Right lobe of liver (tissue), 6 donors: Measurements from ENCODE around the gene STXBP6. TPM values are rescaled to one million over a fixed set of nuclear protein-coding genes. Genes with fewer than 3 reads are reported as not detected.

Experiments
- ATAC-seq, 4 donors: fragments of 200-7000 bp; cut with Tn5 transposase; one replicate each; pipeline ENCODE4 v1.9.1; 2020; ENCODE audit warnings: mild to moderate bottlenecking in 4 of 4, moderate library complexity in 4 of 4
- DNase-seq, 3 donors: peaks; one replicate each; pipeline ENCODE4 v3.0.0-alpha.2; 2020
- H3K27ac ChIP-seq, 3 donors: fragments of 200-600 bp; one replicate each; pipeline ENCODE4 v1.8.0; 2022
- H3K27me3 ChIP-seq, 2 donors: fragments of 200-600 bp; one replicate each; pipeline ENCODE4 v1.8.0; 2022
- H3K36me3 ChIP-seq, 4 donors: fragments of 200-600 bp; sonication (generic) in 1 of 4; one replicate each; pipeline versions ENCODE4 v1.5.1 to v1.8.0; 2017 to 2022; ENCODE audit warnings: control low read depth in 1 of 4
- H3K4me1 ChIP-seq, 4 donors: fragments of 200-600 bp; sonication (generic) in 1 of 4; one replicate each; pipeline versions ENCODE4 v1.5.1 to v1.8.0; 2017 to 2022; ENCODE audit warnings: control low read depth in 1 of 4
- H3K4me3 ChIP-seq, 3 donors: fragments of 200-600 bp; one replicate each; pipeline ENCODE4 v1.8.0; 2022
- H3K9me3 ChIP-seq, 4 donors: fragments of 200-600 bp; sonication (generic) in 1 of 4; one replicate each; pipeline versions ENCODE4 v1.5.1 to v1.8.0; 2017 to 2022; ENCODE audit warnings: control low read depth in 1 of 4
- POLR2A ChIP-seq: fragments of 450-650 bp; IDR thresholded peaks from one replicate; pipeline ENCODE4 v1.6.1; 2017; ENCODE audit warnings: antibody characterized with exemption, mild to moderate bottlenecking
- WGBS: methylation state at CpG from one replicate; pipeline ENCODE4 v1.1.6; 2018; ENCODE audit warnings: low coverage, low lambda C conversion rate; ENCODE audit not compliant: insufficient coverage; ENCODE audit errors: missing lambda C conversion rate; 5-methylcytosine and 5-hydroxymethylcytosine counted together
- intact Hi-C, 2 donors: fragments of 100-400 bp; cut with DNase I; formaldehyde crosslinking; loops; one replicate each; pipeline versions ENCODE4 v1.11.2 to v1.14.1; 2022
- total RNA-seq, 6 experiments: library from RNA; depleted of rRNA in 2 of 6; stranded (reverse); fragments of >200 nt in 2 of 6; fragmentation: NEBNext Ultra II Directional in 3 of 6; extraction: Animal tissue kit (Norgen Biotek cat#: 25700) in 3 of 6; gene quantifications; one replicate each; pipeline versions ENCODE4 v1.1.0 to v1.2.4, GENCODE V29; 2016 to 2023
- TF ChIP-seq, protein P1 (sequence below), 4 donors: fragments of 200-600 bp in 3 of 4; fragments of 450-650 bp in 1 of 4; IDR thresholded peaks; one replicate each; pipeline versions ENCODE4 v1.5.1 to v1.8.0; 2016 to 2022; ENCODE audit warnings: antibody characterized with exemption in 4 of 4, mild to moderate bottlenecking in 2 of 4
- donor health status: DM: no; HTN: yes; CAD: no.
- donor health status: DM: no; HTN: no; CAD: no.
- donor health status: DM: no; HTN: no; CAD: no.
- donor health status: DM: no; HTN: yes; CAD: no.
- donor health status: DM: no; HTN: yes; CAD: no.

The STXBP6 gene
- total RNA-seq, 6 experiments from 2014 or later = 0.55 to 1.7 (median 1.1) TPM

DNA sequence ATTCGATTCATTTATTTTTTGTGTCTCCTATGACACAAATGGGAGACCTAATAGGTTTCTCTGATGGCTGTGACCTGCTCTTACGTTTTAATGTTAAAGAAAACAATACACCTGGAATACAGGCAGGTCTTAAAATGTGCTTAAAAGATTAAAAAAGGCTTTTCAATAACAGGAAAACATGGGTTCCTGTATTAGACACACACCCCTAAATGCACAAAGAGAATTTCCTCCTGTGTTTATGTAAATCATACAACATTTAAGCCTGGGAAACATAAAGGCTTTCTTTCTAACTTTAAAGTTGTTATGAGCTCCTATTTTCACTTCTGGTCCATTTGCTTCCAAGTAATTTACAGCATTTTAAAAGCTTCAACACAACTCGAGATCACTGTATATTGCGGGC, 191.3 kb downstream of the STXBP6 start:
- DNase-seq (no peak), ATAC-seq (no peak)
- TF ChIP-seq, protein P1, sequence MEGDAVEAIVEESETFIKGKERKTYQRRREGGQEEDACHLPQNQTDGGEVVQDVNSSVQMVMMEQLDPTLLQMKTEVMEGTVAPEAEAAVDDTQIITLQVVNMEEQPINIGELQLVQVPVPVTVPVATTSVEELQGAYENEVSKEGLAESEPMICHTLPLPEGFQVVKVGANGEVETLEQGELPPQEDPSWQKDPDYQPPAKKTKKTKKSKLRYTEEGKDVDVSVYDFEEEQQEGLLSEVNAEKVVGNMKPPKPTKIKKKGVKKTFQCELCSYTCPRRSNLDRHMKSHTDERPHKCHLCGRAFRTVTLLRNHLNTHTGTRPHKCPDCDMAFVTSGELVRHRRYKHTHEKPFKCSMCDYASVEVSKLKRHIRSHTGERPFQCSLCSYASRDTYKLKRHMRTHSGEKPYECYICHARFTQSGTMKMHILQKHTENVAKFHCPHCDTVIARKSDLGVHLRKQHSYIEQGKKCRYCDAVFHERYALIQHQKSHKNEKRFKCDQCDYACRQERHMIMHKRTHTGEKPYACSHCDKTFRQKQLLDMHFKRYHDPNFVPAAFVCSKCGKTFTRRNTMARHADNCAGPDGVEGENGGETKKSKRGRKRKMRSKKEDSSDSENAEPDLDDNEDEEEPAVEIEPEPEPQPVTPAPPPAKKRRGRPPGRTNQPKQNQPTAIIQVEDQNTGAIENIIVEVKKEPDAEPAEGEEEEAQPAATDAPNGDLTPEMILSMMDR (IDR thresholded peaks at IDR 0.05) = no peak
- no peak for TF ChIP-seq POLR2A
- Histone ChIP-seq H3K4me3 (no peak overlapping the region), H3K36me3 (no peaks in the 10 kb centered on the region), H3K4me1 (no peaks in the 10 kb centered on the region), H3K9me3 (no peaks in the 10 kb centered on the region), H3K27ac (no peak overlapping the region), H3K27me3 (no peaks in the 10 kb centered on the region)
- whole genome bisulfite sequencing = 72% methylated on average over 4 of the region's 4 CpGs
- intact Hi-C loops = no loop called here

- 84% methylated on average over 4 of the region's 4 CpGs for WGBS
- intact Hi-C loops = no loop called here
- H3K9me3 ChIP-seq = no peaks in the 10 kb centered on the region
- TF ChIP-seq, protein P1 (IDR thresholded peaks at IDR 0.05) = no peak
- no peak for TF ChIP-seq POLR2A
- H3K27ac ChIP-seq = no peak overlapping the region
- H3K4me1 ChIP-seq = no peaks in the 10 kb centered on the region
- H3K36me3 ChIP-seq = no peaks in the 10 kb centered on the region
- H3K4me3 ChIP-seq = no peak overlapping the region
- no peaks in the 10 kb centered on the region for H3K27me3 ChIP-seq
- ATAC-seq (no peak), DNase-seq (no peak)
Measured at GRCh38 chr14:24858052-24858451, 191.9 kb downstream of the STXBP6 start.

- no peaks in the 10 kb centered on the region for H3K9me3 ChIP-seq
- no peak for DNase-seq
- no peaks in the 10 kb centered on the region for H3K27me3 ChIP-seq
- H3K27ac ChIP-seq = no peak overlapping the region
- intact Hi-C loops = no loop called here
- no peak overlapping the region for H3K4me3 ChIP-seq
- TF ChIP-seq POLR2A = no peak
- TF ChIP-seq, protein P1 (IDR thresholded peaks at IDR 0.05) = no peak
- H3K36me3 ChIP-seq = no peaks in the 10 kb centered on the region
- H3K4me1 ChIP-seq = no peaks in the 10 kb centered on the region
- 75% methylated on average over 1 of the region's 1 CpG for whole genome bisulfite sequencing
- no peak for ATAC-seq
Measured at GRCh38 chr14:24857277-24857676, 192.7 kb downstream of the STXBP6 start.

- intact Hi-C loops = no loop called here
- Histone ChIP-seq H3K27ac (no peak overlapping the region), H3K4me3 (no peak overlapping the region), H3K9me3 (no peaks in the 10 kb centered on the region), H3K27me3 (no peaks in the 10 kb centered on the region), H3K4me1 (no peaks in the 10 kb centered on the region), H3K36me3 (no peaks in the 10 kb centered on the region)
- WGBS = 92% methylated on average over 2 of the region's 2 CpGs
- DNase-seq = no peak
- ATAC-seq = no peak
- TF ChIP-seq, protein P1 (IDR thresholded peaks at IDR 0.05) = no peak
- TF ChIP-seq POLR2A = no peak
Measured at GRCh38 chr14:24853446-24853845, 196.5 kb downstream of the STXBP6 start.
